BE2C (cell line): ENCODE results near the gene CAMTA1.
A peak's percentile ranks its signal among the peaks of the same experiment; 100 is the strongest.

Source experiments
- DNase-seq: peaks from one replicate; pipeline ENCODE4 v3.0.0-alpha.2; 2020
- H3K27me3 ChIP-seq: fragments of 250-450 bp; sonication (Bioruptor Pico); 2 replicates; pipeline ENCODE4 v1.5.1; 2020; ENCODE audit warnings: mild to moderate bottlenecking
- H3K36me3 ChIP-seq: fragments of 250-450 bp; sonication (Bioruptor Pico); 2 replicates; pipeline ENCODE4 v1.5.1; 2020; ENCODE audit warnings: mild to moderate bottlenecking
- H3K4me1 ChIP-seq: fragments of 250-450 bp; sonication (Bioruptor Pico); 2 replicates; pipeline ENCODE4 v1.5.1; 2020
- H3K4me3 ChIP-seq: 2 replicates; pipeline ENCODE4 v1.5.1; 2011; ENCODE audit warnings: low read depth, low read length
- H3K9me3 ChIP-seq: fragments of 250-450 bp; sonication (Bioruptor Pico); 2 replicates; pipeline ENCODE4 v1.5.1; 2020
- CTCF ChIP-seq: IDR thresholded peaks from 2 replicates; pipeline ENCODE4 v1.5.1; 2012; ENCODE audit warnings: mild to moderate bottlenecking, low read depth, low read length

Gene CAMTA1

GRCh38 chr1:7060745-7061144 is 275.5 kb downstream of the CAMTA1 start:
- H3K27me3 ChIP-seq, result no peaks in the 10 kb centered on the region
- no peaks in the 10 kb centered on the region for H3K9me3 ChIP-seq
- no peaks in the 10 kb centered on the region for H3K4me1 ChIP-seq
- no peaks in the 10 kb centered on the region for H3K36me3 ChIP-seq
- no peak overlapping the region for H3K4me3 ChIP-seq
- no peak for DNase-seq
- no peak for TF ChIP-seq CTCF

- DNase-seq, result no peak
- no peaks in the 10 kb centered on the region for H3K9me3 ChIP-seq
- no peak for TF ChIP-seq CTCF
- no peak overlapping the region for H3K4me3 ChIP-seq
- no peaks in the 10 kb centered on the region for H3K27me3 ChIP-seq
- H3K36me3 ChIP-seq, result no peaks in the 10 kb centered on the region
- H3K4me1 ChIP-seq, result no peaks in the 10 kb centered on the region
Measured at GRCh38 chr1:7062346-7063061, 277.2 kb downstream of the CAMTA1 start.

- H3K27me3 ChIP-seq, result no peaks in the 10 kb centered on the region
Measured at GRCh38 chr1:7063981-7064380, 278.7 kb downstream of the CAMTA1 start.

GRCh38 chr1:7068552-7068951 is 283.3 kb downstream of the CAMTA1 start:
- Histone ChIP-seq H3K27me3 (no peaks in the 10 kb centered on the region), H3K4me3 (no peak overlapping the region), H3K4me1 (no peaks in the 10 kb centered on the region), H3K36me3 (no peaks in the 10 kb centered on the region), H3K9me3 (no peaks in the 10 kb centered on the region)
- no peak for DNase-seq
- no peak for TF ChIP-seq CTCF

More at GRCh38 chr1:7063981-7064380, 278.7 kb downstream of the CAMTA1 start:
- Histone ChIP-seq H3K4me3 (no peak overlapping the region), H3K9me3 (no peaks in the 10 kb centered on the region), H3K4me1 (no peaks in the 10 kb centered on the region), H3K36me3 (no peaks in the 10 kb centered on the region)
- TF ChIP-seq CTCF, result no peak
- DNase-seq, result no peak

GRCh38 chr1:7069931-7070330 is 284.7 kb downstream of the CAMTA1 start:
- Histone ChIP-seq H3K36me3 (no peaks in the 10 kb centered on the region), H3K27me3 (no peaks in the 10 kb centered on the region), H3K9me3 (no peaks in the 10 kb centered on the region), H3K4me3 (peak overlapping the region; percentile 36), H3K4me1 (no peaks in the 10 kb centered on the region)
- no peak for DNase-seq
- TF ChIP-seq CTCF, result no peak

- no peaks in the 10 kb centered on the region for H3K36me3 ChIP-seq
- H3K9me3 ChIP-seq, result no peaks in the 10 kb centered on the region
- no peaks in the 10 kb centered on the region for H3K27me3 ChIP-seq
- TF ChIP-seq CTCF, result peak; percentile 81
- DNase-seq, result peak; percentile 64
- no peaks in the 10 kb centered on the region for H3K4me1 ChIP-seq
- H3K4me3 ChIP-seq, result peak overlapping the region; percentile 36
Measured at GRCh38 chr1:7070389-7071029, 285.3 kb downstream of the CAMTA1 start.
